ENCODE data around the gene RABGGTA.
"Not testable (repeated sequence)": the region's sequence is repeated elsewhere in the genome, so short reads cannot be mapped to it uniquely, and the experiment has no call there.

The RABGGTA gene

GRCh38 chr14:24240110-24240918 is 31.1 kb downstream of the RABGGTA start:
- DNase-seq: no peak

GRCh38 chr14:24238527-24239037 is 32.8 kb downstream of the RABGGTA start:
- DNase-seq: no peak

GRCh38 chr14:24238123-24238522 is 33.3 kb downstream of the RABGGTA start:
- no peak for DNase-seq

GRCh38 chr14:24237463-24237955 is 33.9 kb downstream of the RABGGTA start:
- no peak for DNase-seq

GRCh38 chr14:24236689-24237462 is 34.5 kb downstream of the RABGGTA start:
- no peak for DNase-seq

- no peak for DNase-seq
Observed at GRCh38 chr14:24235804-24236688, 35.4 kb downstream of the RABGGTA start.

GRCh38 chr14:24234095-24235005 is 37.0 kb downstream of the RABGGTA start:
- DNase-seq: no peak

GRCh38 chr14:24233538-24233866 is 37.9 kb downstream of the RABGGTA start:
- peak in 1 of 3 experiments; percentile 38 for DNase-seq

GRCh38 chr14:24232645-24233537 is 38.5 kb downstream of the RABGGTA start, which contains the start of gene GMPR2:
Gene GMPR2 (plus strand): TSS chr14:24232929. CDS start chr14:24233254, 325 bp downstream.
- peak in 2 of 3 experiments; percentile 78 to 93 for DNase-seq

- DNase-seq: peak; percentile 92 to 97 (median 96)
Observed at GRCh38 chr14:24232121-24232644, 39.2 kb downstream of the RABGGTA start, which contains the start of gene NEDD8. Gene NEDD8 (minus strand): TSS chr14:24232367. CDS start chr14:24232267, 100 bp downstream.

- DNase-seq: peak in 1 of 3 experiments; percentile 58
Observed at GRCh38 chr14:24231263-24232120, 39.9 kb downstream of the RABGGTA start.

- DNase-seq: no peak
Observed at GRCh38 chr14:24228902-24229301, 42.5 kb downstream of the RABGGTA start.

- DNase-seq: no peak
Observed at GRCh38 chr14:24226473-24226872, 44.9 kb downstream of the RABGGTA start.

- no peak for DNase-seq
Observed at GRCh38 chr14:24224618-24225071, 46.8 kb downstream of the RABGGTA start.

GRCh38 chr14:24222987-24223386 is 48.4 kb downstream of the RABGGTA start:
- DNase-seq: not testable (repeated sequence)

GRCh38 chr14:24219521-24219920 is 51.9 kb downstream of the RABGGTA start:
- DNase-seq: no peak

GRCh38 chr14:24219080-24219479 is 52.3 kb downstream of the RABGGTA start:
- DNase-seq: no peak

GRCh38 chr14:24216876-24217275 is 54.5 kb downstream of the RABGGTA start:
- DNase-seq: not testable (repeated sequence)

- no peak for DNase-seq
Observed at GRCh38 chr14:24216345-24216699, 55.1 kb downstream of the RABGGTA start.

All from NCI-H1417 (cell line).